Stimulated activated memory B cell treated with anti-CD40 and anti-IgM and Interleukin-4, amounts not matched to agents 10 μg/mL and 1 μg/mL and 100 μg/mL, for 72 hours (primary cell): ENCODE measurements around the gene CLK4.

Experiments
- ATAC-seq: fragments of 150-1000 bp; cut with Tn5 transposase; 2 replicates; pipeline ENCODE4 v1.10.0; 2021
- H3K27ac Mint-ChIP-seq: one replicate; pipeline ENCODE4 v1.8.0; 2022; ENCODE audit warnings: mild to moderate bottlenecking, mixed read lengths
- H3K27me3 Mint-ChIP-seq: one replicate; pipeline ENCODE4 v1.8.0; 2022; ENCODE audit warnings: mixed read lengths
- H3K36me3 Mint-ChIP-seq: one replicate; pipeline ENCODE4 v1.8.0; 2022; ENCODE audit warnings: mixed read lengths
- H3K4me1 Mint-ChIP-seq: one replicate; pipeline ENCODE4 v1.8.0; 2022; ENCODE audit warnings: mixed read lengths
- H3K4me3 Mint-ChIP-seq: one replicate; pipeline ENCODE4 v1.8.0; 2022; ENCODE audit warnings: mild to moderate bottlenecking, moderate library complexity, mixed read lengths
- H3K9me3 Mint-ChIP-seq: one replicate; pipeline ENCODE4 v1.8.0; 2022; ENCODE audit warnings: mixed read lengths

Gene CLK4

DNA sequence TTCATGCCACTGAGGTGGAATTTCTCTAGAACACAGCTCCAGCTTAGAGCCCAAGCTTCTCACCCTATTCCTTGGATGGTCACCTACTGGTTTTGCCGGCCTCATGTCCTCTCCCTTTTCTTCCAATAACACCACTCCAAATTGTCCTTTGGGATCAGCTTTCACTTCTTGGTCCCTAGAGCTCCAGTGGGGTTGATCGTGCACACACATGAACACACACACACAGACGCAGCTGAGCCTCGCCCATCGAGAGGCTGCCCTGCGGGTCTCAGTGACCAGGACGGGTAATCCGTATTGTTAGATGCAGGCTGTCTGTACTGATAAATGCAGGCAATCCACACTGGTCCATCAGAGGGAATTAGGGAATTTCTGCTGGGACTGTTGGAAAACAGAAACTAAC is 43.6 kb downstream of the CLK4 start:
- H3K27me3 Mint-ChIP-seq, result peaks cover 10% of the 10 kb centered on the region
- no peak for ATAC-seq

DNA sequence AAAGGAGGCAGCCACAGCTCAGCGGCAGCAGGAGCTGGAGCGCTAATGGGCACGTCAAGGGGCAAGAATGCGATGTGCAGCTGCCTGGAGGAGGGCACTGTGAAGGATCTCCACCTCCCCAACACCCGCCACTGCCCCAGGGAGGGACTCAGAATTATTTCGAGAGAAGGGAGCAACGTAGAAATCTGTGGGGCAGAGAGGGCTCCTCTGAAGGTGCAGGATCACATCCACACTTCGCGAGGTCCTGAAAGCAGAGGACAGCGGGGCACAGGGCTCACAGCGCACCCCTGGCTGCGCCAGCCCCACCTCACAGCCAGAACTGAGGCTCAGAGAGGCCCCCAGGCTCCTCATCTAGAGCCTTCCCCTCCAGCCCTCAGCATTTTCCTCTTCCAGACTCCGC is 44.6 kb downstream of the CLK4 start:
- no peak for ATAC-seq
- H3K9me3 Mint-ChIP-seq, result no peaks in the 10 kb centered on the region
- peaks cover 3% of the 10 kb centered on the region for H3K27me3 Mint-ChIP-seq
- no peaks in the 10 kb centered on the region for H3K4me1 Mint-ChIP-seq
- no peaks in the 10 kb centered on the region for H3K36me3 Mint-ChIP-seq
- no peak overlapping the region for H3K4me3 Mint-ChIP-seq
- H3K27ac Mint-ChIP-seq, result no peak overlapping the region

More for the DNA sequence above, 43.6 kb downstream of the CLK4 start:
- Mint-ChIP-seq H3K9me3 (no peaks in the 10 kb centered on the region), H3K4me1 (no peaks in the 10 kb centered on the region), H3K27ac (no peak overlapping the region), H3K36me3 (no peaks in the 10 kb centered on the region), H3K4me3 (no peak overlapping the region)

DNA sequence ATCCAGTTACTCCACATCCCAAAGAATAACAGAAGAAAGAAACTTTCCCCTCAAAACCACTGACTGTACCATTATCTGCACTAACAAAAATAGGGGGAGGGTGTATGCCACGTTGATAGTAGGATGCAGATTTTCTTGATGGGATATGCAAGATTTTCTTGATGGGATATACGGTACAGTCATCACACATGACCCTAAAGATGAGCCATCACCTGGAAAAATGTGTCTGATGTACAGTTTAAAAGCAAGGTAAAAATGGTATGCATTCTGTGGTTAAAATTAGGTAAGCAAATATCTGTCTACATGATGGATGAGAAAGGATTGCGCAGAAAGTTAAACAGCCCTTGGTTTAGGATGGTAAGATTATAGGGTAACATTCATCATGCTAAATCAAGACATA is 45.2 kb downstream of the CLK4 start:
- Mint-ChIP-seq H3K36me3 (no peaks in the 10 kb centered on the region), H3K9me3 (no peaks in the 10 kb centered on the region), H3K4me3 (no peak overlapping the region), H3K4me1 (no peaks in the 10 kb centered on the region), H3K27me3 (peaks cover 9% of the 10 kb centered on the region), H3K27ac (no peak overlapping the region)
- no peak for ATAC-seq

DNA sequence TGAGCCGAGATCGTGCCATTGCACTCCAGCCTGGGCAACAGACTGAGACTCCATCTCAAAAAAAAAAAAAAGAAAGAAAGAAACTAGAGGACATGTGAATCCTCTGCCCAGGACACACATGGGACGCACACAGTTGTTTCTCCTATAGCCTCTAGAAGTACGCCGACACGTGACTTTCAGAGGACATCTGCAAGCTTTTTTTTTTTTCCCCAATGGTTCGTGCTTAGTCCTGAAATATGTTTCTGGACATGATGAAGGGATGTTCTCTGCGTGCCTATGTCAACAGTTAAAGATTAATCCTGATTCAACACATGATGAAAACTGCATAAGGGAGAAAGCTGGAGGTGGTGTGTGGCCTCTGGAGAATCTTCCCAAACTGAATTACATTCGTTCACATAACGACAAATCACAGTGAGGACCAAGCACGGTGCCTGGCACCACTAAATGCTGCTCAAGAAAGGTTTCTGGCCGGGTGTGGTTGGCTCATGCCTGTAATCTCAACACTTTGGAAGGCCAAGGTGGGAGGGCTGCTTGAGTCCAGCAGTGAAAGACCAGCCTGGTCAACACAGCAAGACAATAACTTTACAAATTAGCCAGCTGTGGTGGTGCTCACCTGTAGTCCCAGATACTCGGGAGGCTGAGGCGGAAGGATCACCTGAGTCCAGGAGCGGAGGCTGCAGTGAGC is 46.4 kb downstream of the CLK4 start:
- no peak for ATAC-seq
- Mint-ChIP-seq H3K4me3 (no peak overlapping the region), H3K27ac (no peak overlapping the region), H3K36me3 (no peaks in the 10 kb centered on the region), H3K27me3 (peaks cover 18% of the 10 kb centered on the region), H3K9me3 (no peaks in the 10 kb centered on the region), H3K4me1 (no peaks in the 10 kb centered on the region)

DNA sequence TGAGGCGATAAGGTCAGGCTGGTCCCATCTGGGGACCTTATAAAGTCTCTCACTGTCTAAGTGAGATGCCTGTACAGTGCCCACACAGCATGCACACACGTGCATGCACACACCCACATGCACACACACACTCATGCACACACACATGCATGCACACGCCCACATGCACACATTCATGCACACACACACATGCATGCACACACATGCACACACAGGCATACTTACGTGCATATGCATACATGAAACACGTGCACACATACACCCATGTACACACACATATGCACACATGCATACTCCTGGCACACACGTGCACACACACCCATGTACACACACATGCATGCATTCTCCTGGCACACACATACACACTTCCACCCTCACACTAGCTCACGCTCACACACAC is 48.9 kb downstream of the CLK4 start:
- H3K9me3 Mint-ChIP-seq, result no peaks in the 10 kb centered on the region
- H3K36me3 Mint-ChIP-seq, result no peaks in the 10 kb centered on the region
- H3K4me1 Mint-ChIP-seq, result no peaks in the 10 kb centered on the region
- ATAC-seq, result no peak
- H3K27me3 Mint-ChIP-seq, result peaks cover 21% of the 10 kb centered on the region
- H3K4me3 Mint-ChIP-seq, result no peak overlapping the region
- H3K27ac Mint-ChIP-seq, result no peak overlapping the region

DNA sequence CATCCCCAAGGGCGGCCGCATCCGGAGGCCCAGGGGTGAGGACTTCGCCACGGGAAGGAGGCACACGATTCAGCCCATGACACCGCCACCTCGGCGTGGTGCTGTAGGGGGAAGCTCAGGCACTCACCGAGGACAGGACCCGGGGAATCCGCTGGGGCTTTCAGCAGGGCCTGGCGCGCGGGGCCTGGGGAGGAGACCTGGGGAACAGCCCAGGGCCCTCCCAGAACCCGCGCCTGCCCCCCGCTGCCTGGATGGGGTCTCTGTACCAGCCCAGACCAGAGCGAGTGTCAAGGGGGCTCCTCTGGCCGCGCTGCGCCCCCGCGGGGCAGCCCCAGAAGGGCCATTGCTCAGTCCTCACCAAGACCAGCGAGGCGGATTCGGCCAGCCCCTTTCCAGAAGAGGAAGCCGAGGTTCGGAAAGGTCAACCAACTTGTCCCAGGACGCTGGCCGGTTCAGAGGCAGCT is 49.4 kb downstream of the CLK4 start:
- Mint-ChIP-seq H3K4me1 (no peaks in the 10 kb centered on the region), H3K4me3 (no peak overlapping the region), H3K9me3 (no peaks in the 10 kb centered on the region), H3K27me3 (peaks cover 23% of the 10 kb centered on the region), H3K36me3 (no peaks in the 10 kb centered on the region), H3K27ac (no peak overlapping the region)
- ATAC-seq, result no peak

DNA sequence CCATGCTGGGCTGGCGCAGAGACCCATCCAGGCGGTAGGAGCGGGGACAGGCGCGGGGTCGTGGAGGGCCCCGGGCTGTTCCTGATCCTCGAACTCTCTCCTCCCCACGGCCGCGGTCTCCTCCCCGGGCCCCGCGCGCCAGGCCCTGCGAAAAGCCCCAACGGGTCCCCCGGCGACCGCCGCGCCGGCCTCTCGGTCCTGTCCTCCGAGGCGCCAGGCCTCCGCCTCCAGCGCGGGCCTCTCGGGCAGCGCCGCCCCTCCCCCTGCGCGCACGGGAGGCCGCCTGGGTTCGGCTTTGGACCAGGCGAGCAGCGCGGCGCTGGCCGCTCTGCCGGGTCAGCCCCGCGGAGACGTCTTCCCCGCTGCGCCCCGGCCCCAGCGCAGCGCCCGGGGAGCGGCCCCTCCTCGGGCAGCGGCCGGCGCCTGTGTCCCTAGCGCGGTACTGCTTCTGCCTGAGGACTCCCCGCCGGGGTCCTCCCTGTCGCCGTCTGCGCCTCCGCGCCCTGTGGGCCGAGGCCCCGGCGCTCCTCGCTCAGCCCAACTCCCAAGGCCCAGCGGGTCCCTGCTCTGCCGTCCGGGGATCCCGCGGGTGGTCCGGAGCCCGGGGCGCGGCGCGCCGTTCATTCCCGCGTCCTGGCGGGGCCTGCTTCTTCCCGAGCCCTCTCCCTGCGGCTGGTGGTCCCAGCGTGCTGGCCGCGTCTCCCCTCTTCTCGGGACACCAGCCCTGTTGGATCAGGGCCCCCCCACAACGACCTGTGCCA is 50.1 kb downstream of the CLK4 start:
- Mint-ChIP-seq H3K9me3 (peaks cover 5% of the 10 kb centered on the region), H3K27me3 (peaks cover 29% of the 10 kb centered on the region), H3K4me1 (no peaks in the 10 kb centered on the region), H3K27ac (no peak overlapping the region), H3K36me3 (no peaks in the 10 kb centered on the region), H3K4me3 (no peak overlapping the region)
- ATAC-seq, result peak; percentile 54

DNA sequence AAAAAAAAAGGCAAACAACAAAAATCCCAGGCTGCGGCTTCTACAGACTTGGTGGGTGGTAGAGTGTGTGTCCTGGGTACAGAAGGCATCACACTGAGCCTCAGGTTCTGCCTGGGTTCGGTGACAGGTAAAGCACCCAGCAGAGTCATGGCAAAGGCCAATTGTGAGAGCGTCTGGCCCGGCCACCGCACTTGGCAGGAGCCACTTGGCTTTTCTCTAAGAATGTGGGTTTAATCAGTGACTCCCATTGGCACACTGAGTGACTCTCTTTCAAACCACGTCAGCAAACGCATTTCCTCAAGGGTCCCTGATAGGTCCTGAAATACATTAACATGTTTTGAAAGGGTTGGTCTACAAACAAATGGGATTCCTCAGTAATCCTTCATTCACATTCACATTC is 53.6 kb downstream of the CLK4 start:
- Mint-ChIP-seq H3K27me3 (peaks cover 53% of the 10 kb centered on the region), H3K27ac (no peak overlapping the region), H3K4me3 (no peak overlapping the region), H3K4me1 (no peaks in the 10 kb centered on the region), H3K36me3 (no peaks in the 10 kb centered on the region), H3K9me3 (peaks cover 7% of the 10 kb centered on the region)
- ATAC-seq, result no peak

DNA sequence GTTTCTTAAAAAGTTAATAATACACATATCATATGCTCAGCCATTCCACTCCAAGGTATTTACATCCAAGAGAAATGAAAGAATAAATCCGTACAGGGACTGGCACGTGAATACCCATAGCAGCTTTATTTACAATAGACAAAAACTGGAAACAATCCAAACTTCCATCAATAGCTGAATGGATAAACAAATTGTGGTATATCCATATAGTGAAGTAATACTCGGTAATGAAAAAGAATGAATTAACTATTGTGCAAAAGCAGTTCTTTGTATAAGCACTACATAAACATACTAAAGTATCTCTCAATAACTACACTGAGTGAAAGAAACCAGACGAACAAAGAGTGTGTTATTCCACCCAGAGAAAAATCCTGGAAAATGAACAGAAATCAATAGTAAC is 54.2 kb downstream of the CLK4 start:
- Mint-ChIP-seq H3K4me3 (no peak overlapping the region), H3K4me1 (no peaks in the 10 kb centered on the region), H3K36me3 (no peaks in the 10 kb centered on the region), H3K9me3 (peaks cover 7% of the 10 kb centered on the region), H3K27ac (no peak overlapping the region), H3K27me3 (peaks cover 53% of the 10 kb centered on the region)
- ATAC-seq, result no peak

DNA sequence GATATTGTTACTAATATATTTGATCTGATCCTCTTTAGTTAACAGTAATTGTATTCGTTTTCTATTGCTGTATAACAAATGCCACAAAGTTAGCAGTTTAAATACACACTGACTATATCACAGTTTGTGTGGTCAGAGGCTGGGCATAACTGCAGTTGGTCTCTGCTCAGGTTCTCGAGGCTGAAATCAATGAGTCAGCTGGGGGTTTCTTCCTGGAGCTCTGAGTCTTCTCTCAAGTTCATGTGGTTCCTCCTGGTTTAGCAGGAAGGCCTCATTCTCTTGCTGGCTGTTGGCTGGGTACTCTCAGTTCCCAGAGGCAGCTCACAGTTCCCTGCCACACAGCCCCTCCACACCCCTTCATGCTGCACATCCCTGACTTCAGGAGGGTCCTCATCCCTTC is 57.4 kb downstream of the CLK4 start:
- no peak overlapping the region for H3K4me3 Mint-ChIP-seq
- H3K4me1 Mint-ChIP-seq, result no peaks in the 10 kb centered on the region
- H3K27ac Mint-ChIP-seq, result no peak overlapping the region
- no peak for ATAC-seq
- peaks cover 34% of the 10 kb centered on the region for H3K27me3 Mint-ChIP-seq
- no peaks in the 10 kb centered on the region for H3K36me3 Mint-ChIP-seq
- H3K9me3 Mint-ChIP-seq, result peaks cover 7% of the 10 kb centered on the region

DNA sequence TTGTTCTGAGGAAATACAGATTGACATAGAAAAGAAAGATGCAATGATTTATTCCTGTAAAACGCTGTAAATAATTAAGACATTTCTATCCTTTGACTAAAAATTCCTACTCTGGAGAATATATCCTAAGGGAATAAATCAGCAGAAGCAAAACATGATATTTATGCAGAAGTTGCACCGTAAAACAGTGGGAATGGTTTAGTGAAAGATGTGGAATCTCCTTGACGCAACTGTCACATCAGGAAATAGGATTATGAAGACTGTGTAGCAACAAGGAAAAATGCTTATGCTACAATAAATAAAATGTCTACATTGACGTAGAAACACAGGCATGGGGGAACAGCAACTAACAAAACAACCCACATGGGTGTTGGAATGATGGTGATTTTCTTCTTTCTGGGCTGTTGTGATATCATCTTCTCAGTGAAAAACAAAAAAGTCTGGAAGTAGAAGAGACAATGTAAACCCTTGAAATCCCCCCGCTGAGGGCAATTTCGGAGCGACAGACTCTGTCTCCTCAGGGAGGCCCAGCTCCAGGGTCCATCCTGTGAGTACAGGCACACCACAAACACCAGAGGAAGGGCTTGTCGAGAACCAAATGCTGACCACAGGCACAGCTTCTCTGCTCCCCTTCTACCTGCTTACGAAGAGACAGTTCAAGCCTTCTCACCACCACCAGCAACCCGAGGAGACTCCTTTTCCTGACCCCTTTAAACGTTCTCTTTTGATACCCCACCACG is 61.9 kb downstream of the CLK4 start:
- H3K9me3 Mint-ChIP-seq, result peaks cover 2% of the 10 kb centered on the region
- no peak for ATAC-seq
- peaks cover 5% of the 10 kb centered on the region for H3K36me3 Mint-ChIP-seq
- H3K27ac Mint-ChIP-seq, result no peak overlapping the region
- H3K4me3 Mint-ChIP-seq, result no peak overlapping the region
- peaks cover 43% of the 10 kb centered on the region for H3K27me3 Mint-ChIP-seq
- peaks cover 7% of the 10 kb centered on the region for H3K4me1 Mint-ChIP-seq

DNA sequence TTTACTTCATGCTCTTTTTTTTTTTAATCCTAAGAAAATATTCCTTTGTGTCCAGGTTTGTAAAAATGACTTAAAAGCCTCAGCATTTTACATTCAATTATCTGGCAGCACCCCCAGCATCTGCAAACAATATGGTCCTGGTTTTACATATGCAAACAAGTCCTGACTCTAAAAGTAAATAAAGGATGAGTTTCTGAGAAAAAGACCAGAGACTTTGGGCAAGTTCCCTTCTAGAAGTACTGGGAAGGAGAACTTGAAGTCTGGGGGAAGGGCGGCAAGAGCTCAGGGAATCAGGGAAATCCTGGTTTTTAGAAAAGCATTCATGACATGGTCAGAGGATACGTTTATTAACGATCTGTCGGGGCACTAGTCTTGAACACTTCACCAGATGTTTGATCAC is 62.5 kb downstream of the CLK4 start:
- Mint-ChIP-seq H3K36me3 (peaks cover 5% of the 10 kb centered on the region), H3K27me3 (peaks cover 39% of the 10 kb centered on the region), H3K27ac (no peak overlapping the region), H3K9me3 (peaks cover 2% of the 10 kb centered on the region), H3K4me1 (peaks cover 12% of the 10 kb centered on the region), H3K4me3 (no peak overlapping the region)
- no peak for ATAC-seq

DNA sequence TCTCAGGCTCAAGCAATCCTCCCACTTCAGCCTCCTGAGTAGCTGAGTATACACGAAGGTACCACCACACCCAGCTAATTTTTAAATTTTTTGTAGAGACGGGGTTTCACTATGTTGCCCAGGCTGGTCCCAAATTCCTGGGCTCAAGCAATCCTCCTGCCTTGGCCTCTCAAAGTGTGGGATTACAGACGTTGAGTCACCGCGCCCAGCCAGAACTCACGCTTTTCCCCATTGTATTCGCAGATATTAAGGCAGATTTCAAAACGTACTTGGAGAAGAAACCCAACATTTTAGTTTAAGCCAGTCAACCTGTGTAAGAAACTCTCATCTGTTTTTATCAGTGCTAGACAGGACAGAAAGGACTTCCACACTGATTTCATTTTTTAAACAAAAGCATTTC is 63.2 kb downstream of the CLK4 start:
- Mint-ChIP-seq H3K4me1 (peaks cover 16% of the 10 kb centered on the region), H3K36me3 (peaks cover 5% of the 10 kb centered on the region), H3K4me3 (no peak overlapping the region), H3K27ac (no peak overlapping the region), H3K9me3 (peaks cover 2% of the 10 kb centered on the region), H3K27me3 (peaks cover 41% of the 10 kb centered on the region)
- no peak for ATAC-seq

DNA sequence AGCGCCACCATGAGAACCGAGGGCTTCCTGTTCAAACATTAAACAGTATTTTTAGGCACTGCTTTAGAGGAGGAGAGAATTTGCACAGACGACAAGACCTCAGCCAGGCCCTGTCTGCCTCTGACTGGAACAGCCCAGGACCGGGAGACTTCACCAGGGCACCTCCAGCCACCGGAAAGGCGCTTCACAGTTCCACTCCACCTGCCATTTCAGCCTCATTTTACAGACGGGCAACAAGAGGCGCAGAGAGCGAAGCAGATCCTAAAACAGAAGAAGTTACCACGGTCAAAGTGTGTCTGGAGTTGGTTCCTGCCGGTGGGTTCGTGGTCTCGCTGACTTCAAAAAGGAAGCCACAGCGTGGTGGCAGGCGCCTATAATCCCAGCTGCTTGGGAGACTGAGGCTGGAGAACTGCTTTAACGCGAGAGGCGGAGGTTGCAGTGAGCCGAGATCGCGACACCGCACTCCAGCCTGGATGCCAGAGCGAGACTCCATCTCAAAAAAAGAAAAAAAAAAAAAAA is 65.0 kb downstream of the CLK4 start:
- no peak overlapping the region for H3K27ac Mint-ChIP-seq
- peaks cover 2% of the 10 kb centered on the region for H3K9me3 Mint-ChIP-seq
- H3K36me3 Mint-ChIP-seq, result peaks cover 5% of the 10 kb centered on the region
- no peak overlapping the region for H3K4me3 Mint-ChIP-seq
- H3K4me1 Mint-ChIP-seq, result peaks cover 16% of the 10 kb centered on the region
- ATAC-seq, result no peak
- peaks cover 50% of the 10 kb centered on the region for H3K27me3 Mint-ChIP-seq

DNA sequence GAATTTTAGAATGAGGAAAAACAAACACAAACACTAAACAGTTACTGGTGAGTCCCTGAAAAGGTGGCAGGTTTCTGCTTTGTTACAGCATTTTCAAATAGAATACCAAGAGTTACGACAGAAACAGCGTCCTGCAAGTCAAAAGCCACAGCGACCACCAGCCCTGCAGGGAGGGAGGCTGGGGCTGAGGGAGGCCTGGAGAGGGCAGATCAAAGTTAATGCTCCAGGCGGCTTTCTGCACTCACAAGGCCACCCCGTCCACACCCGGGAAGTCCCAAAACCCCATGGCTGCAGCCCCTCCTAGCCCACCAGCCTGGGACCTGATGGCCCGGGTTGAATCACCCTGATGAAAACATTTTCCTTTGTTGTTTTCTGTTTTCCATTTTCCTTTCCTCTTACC is 65.9 kb downstream of the CLK4 start:
- Mint-ChIP-seq H3K27me3 (peaks cover 52% of the 10 kb centered on the region), H3K4me3 (no peak overlapping the region), H3K36me3 (peaks cover 5% of the 10 kb centered on the region), H3K9me3 (peaks cover 2% of the 10 kb centered on the region), H3K4me1 (peaks cover 16% of the 10 kb centered on the region), H3K27ac (no peak overlapping the region)
- no peak for ATAC-seq
